Sigmoid colon (tissue), 7 donors: ENCODE measurements around the gene KIAA1217. TPM values are rescaled to one million over a fixed set of nuclear protein-coding genes. Genes with fewer than 3 reads are reported as not detected.

Source experiments
- DNase-seq: peaks from one replicate; pipeline ENCODE4 v3.0.0-alpha.2; 2019
- H3K27ac ChIP-seq, 4 donors: fragments of 200-600 bp; sonication (generic); one replicate each; pipeline ENCODE4 v1.5.1; 2016 to 2019; ENCODE audit warnings: mild to moderate bottlenecking in 1 of 4
- H3K27me3 ChIP-seq, 3 donors: fragments of 200-600 bp; sonication (generic); one replicate each; pipeline ENCODE4 v1.5.1; 2019; ENCODE audit warnings: mild to moderate bottlenecking in 1 of 3
- H3K36me3 ChIP-seq, 4 donors: fragments of 200-600 bp; sonication (generic); one replicate each; pipeline ENCODE4 v1.5.1; 2016 to 2019
- H3K4me1 ChIP-seq, 4 donors: fragments of 200-600 bp; sonication (generic); one replicate each; pipeline ENCODE4 v1.5.1; 2017 to 2019
- H3K4me3 ChIP-seq, 4 donors: fragments of 200-600 bp; sonication (generic); one replicate each; pipeline ENCODE4 v1.5.1; 2017 to 2019; ENCODE audit warnings: mild to moderate bottlenecking in 2 of 4, moderate library complexity in 1 of 4
- H3K9me3 ChIP-seq, 4 donors: fragments of 200-600 bp in 3 of 4; sonication (generic) in 3 of 4; one replicate each; pipeline versions ENCODE4 v1.5.1 to v1.6.1; 2013 to 2019
- CTCF ChIP-seq, 4 experiments: fragments of 450-650 bp in 3 of 4; fragments of 200-600 bp in 1 of 4; IDR thresholded peaks; one replicate each; pipeline ENCODE4 v1.5.1; 2016 to 2019; ENCODE audit warnings: antibody characterized with exemption in 4 of 4, mild to moderate bottlenecking in 3 of 4, moderate library complexity in 2 of 4
- EP300 ChIP-seq, 4 donors: sonication (generic); formaldehyde crosslinking; IDR thresholded peaks; one replicate each; pipeline ENCODE4 v1.6.1; 2017; ENCODE audit warnings: antibody characterized with exemption in 4 of 4
- POLR2A ChIP-seq, 2 donors: fragments of 450-650 bp; IDR thresholded peaks; one replicate each; pipeline ENCODE4 v1.6.1; 2016; ENCODE audit warnings: antibody characterized with exemption in 2 of 2, mild to moderate bottlenecking in 2 of 2, moderate library complexity in 2 of 2
- POLR2AphosphoS5 ChIP-seq, 4 donors: sonication (generic); formaldehyde crosslinking; IDR thresholded peaks; one replicate each; pipeline ENCODE4 v1.6.1; 2017; ENCODE audit warnings: antibody characterized with exemption in 4 of 4
- WGBS, 2 donors: extraction: QIAGEN DNeasy Blood & Tissue Kit; methylation state at CpG; one replicate each; pipeline ENCODE4 v1.1.7; 2013; 5-methylcytosine and 5-hydroxymethylcytosine counted together
- intact Hi-C: fragments of 100-400 bp; cut with DNase I; formaldehyde crosslinking; loops from one replicate; pipeline ENCODE4 v1.15.1; 2023
- polyA plus RNA-seq, 3 donors: library from polyadenylated mRNA; stranded (reverse); fragments of 200-250 nt; gene quantifications; one replicate each; pipeline ENCODE4 v1.2.3, GENCODE V29; 2013
- total RNA-seq, 4 donors: library from RNA; depleted of rRNA; stranded (reverse); fragments of >200 nt; gene quantifications; one replicate each; pipeline ENCODE4 v1.1.0, GENCODE V29; 2016
- donor health status: healthy with polysubstance abuse.
- donor health status: Bipolar disorder and iron deficiency.
- donor health status: healthy.

Gene KIAA1217
- total and polyA plus RNA-seq, 7 donors = 7.6 to 31.9 (median 15.0) TPM

DNA sequence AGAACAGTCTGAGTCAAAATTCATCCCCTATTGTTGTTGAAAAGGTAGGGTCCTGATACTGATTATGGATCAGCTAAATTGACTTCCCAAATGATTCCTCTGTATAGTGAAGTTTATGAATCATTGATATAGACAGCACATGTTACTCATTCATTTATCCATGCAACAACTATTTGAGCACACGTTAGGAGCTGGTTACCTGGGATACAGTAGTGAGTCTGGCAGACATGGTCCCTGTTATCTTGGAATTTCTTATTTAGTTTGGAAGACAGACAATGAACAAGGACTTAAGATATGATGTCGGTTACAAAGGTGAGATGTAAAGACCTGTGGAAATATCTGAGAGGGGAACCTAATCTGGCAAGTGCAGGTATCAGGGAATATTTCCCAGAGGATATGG is 28.0 kb upstream of the KIAA1217 start:
- WGBS, 2 donors = 48 to 81% methylated on average over 2 of the region's 2 CpGs
- Histone ChIP-seq H3K4me3 (no peak overlapping the region), H3K4me1 (no peaks in the 10 kb centered on the region), H3K27me3 (peaks cover 0 to 3% (median 0%) of the 10 kb centered on the region in 3 donors), H3K36me3 (no peaks in the 10 kb centered on the region), H3K9me3 (peaks cover 0 to 6% (median 1%) of the 10 kb centered on the region in 4 donors), H3K27ac (no peak overlapping the region)
- intact Hi-C loops = no loop called here
- no peak for DNase-seq
- TF ChIP-seq POLR2AphosphoS5 (IDR thresholded peaks at IDR 0.05) = no peak
- no peak for TF ChIP-seq POLR2A (IDR thresholded peaks at IDR 0.05)

- H3K36me3 ChIP-seq = no peaks in the 10 kb centered on the region
- no peak for DNase-seq
- no peaks in the 10 kb centered on the region for H3K4me1 ChIP-seq
- H3K27me3 ChIP-seq = peaks cover 0 to 3% (median 0%) of the 10 kb centered on the region in 3 donors
- H3K27ac ChIP-seq = no peak overlapping the region
- intact Hi-C loops = no loop called here
- TF ChIP-seq EP300 (IDR thresholded peaks at IDR 0.05) = no peak
- TF ChIP-seq POLR2AphosphoS5 (IDR thresholded peaks at IDR 0.05) = no peak
- no peak for TF ChIP-seq CTCF (IDR thresholded peaks at IDR 0.05)
- TF ChIP-seq POLR2A (IDR thresholded peaks at IDR 0.05) = no peak
- no peaks in the 10 kb centered on the region for H3K9me3 ChIP-seq
- 85 to 90% methylated on average over 1 of the region's 1 CpG for WGBS, 2 donors
- H3K4me3 ChIP-seq = no peak overlapping the region
Observed at GRCh38 chr10:24184455-24184854, 24.5 kb upstream of the KIAA1217 start.

DNA sequence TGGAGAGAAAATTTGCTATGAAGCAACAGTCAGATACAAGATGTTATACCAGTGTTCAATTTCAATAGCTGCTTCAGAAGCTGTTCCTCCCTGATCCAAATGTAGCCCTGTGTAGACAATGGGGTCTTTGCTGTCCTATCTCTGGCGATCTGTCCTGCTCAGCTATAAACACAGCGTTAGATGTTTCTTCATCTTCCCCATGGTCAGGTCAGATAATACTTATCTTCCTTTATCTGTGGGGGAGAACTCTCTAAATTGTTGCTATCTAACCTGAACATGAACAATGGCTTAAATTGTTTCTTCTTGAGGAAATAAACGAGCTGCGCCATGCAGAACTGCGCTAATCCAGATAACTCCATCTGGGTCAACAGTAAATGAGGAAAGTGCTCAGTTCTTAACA is 15.6 kb upstream of the KIAA1217 start:
- intact Hi-C loops = no loop called here
- H3K27me3 ChIP-seq = no peaks in the 10 kb centered on the region
- peaks cover 0 to 3% (median 0%) of the 10 kb centered on the region in 4 donors for H3K4me1 ChIP-seq
- WGBS, 2 donors = 26 to 64% methylated on average over 5 of the region's 5 CpGs
- TF ChIP-seq POLR2A (IDR thresholded peaks at IDR 0.05) (no peak), EP300 (IDR thresholded peaks at IDR 0.05) (no peak), POLR2AphosphoS5 (IDR thresholded peaks at IDR 0.05) (no peak), CTCF (IDR thresholded peaks at IDR 0.05) (no peak)
- no peaks in the 10 kb centered on the region for H3K36me3 ChIP-seq
- no peaks in the 10 kb centered on the region for H3K9me3 ChIP-seq
- DNase-seq = no peak
- H3K27ac ChIP-seq = no peak overlapping the region
- no peak overlapping the region for H3K4me3 ChIP-seq

DNA sequence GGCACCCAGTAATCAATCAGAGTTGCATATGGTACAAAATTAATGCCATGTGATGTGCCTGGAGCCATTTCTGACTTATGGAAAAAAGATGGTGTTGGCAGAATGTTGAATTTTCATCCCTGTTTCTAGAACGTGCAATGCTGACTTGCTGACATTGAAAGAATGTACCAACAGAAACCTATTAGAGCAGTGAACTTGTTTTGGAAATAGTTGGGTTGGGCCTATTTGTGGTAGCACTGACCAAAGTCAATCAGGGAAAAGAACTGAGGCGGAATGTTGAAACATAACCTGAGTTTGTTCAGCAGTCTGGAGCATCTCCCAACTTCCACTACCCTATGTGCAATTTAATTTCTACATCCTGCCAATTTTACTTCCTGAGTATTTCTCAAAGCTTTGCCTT is 11.7 kb upstream of the KIAA1217 start:
- Histone ChIP-seq H3K27ac (no peak overlapping the region), H3K27me3 (no peaks in the 10 kb centered on the region), H3K4me1 (peaks cover 0 to 3% (median 0%) of the 10 kb centered on the region in 4 donors), H3K4me3 (no peak overlapping the region), H3K9me3 (no peaks in the 10 kb centered on the region), H3K36me3 (no peaks in the 10 kb centered on the region)
- no peak for DNase-seq
- TF ChIP-seq EP300 (IDR thresholded peaks at IDR 0.05) = no peak
- no peak for TF ChIP-seq CTCF (IDR thresholded peaks at IDR 0.05)
- TF ChIP-seq POLR2A (IDR thresholded peaks at IDR 0.05) = no peak
- TF ChIP-seq POLR2AphosphoS5 (IDR thresholded peaks at IDR 0.05) = no peak
- intact Hi-C loops = loop anchor here (5.0 kb wide), 1 partner anchor 1040 kb away; no protein-coding TSS in a partner anchor
- 91% methylated on average over 2 of the region's 2 CpGs for WGBS, 2 donors

- intact Hi-C loops = no loop called here
- Histone ChIP-seq H3K4me1 (peaks cover 0 to 1% (median 0%) of the 10 kb centered on the region in 4 donors), H3K9me3 (no peaks in the 10 kb centered on the region), H3K36me3 (no peaks in the 10 kb centered on the region), H3K4me3 (no peak overlapping the region), H3K27ac (no peak overlapping the region), H3K27me3 (no peaks in the 10 kb centered on the region)
- DNase-seq = no peak
- WGBS, 2 donors = 26 to 62% methylated on average over 14 of the region's 14 CpGs
- no peak for TF ChIP-seq EP300 (IDR thresholded peaks at IDR 0.05)
- TF ChIP-seq POLR2AphosphoS5 (IDR thresholded peaks at IDR 0.05) = no peak
- no peak for TF ChIP-seq CTCF (IDR thresholded peaks at IDR 0.05)
- no peak for TF ChIP-seq POLR2A (IDR thresholded peaks at IDR 0.05)
Observed at GRCh38 chr10:24201503-24202180, 7.3 kb upstream of the KIAA1217 start.
